ENCODE measurements around the gene OR13F1.

The OR13F1 gene

DNA sequence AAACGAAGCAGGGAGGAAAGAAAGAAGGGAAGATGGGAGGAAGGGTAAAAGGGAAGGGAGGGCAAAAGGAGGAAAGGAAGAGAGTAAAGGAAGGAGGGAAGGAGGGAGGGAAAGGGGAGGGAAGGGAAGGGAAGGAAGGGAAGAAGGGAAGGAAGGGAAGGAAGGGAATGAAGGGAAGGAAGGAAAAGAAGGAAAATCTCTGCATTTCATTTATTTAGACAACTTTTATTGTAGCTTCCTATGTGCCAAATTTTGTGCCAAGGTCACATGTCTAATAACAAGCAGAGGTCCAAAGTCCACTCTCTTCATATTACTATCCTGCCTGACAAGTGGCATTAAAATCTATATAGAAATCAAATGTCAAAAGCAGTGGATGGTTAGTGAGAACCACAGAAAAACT lies 35.2 kb downstream of the OR13F1 start:
- no peak for TF ChIP-seq FOXM1 (IDR thresholded peaks at IDR 0.05; ENCODE audit: borderline replicate concordance)
- no peak for TF ChIP-seq FOXA1 (IDR thresholded peaks at IDR 0.05)
- no peak for TF ChIP-seq NFRKB (IDR thresholded peaks at IDR 0.05)
- TF ChIP-seq FOXK2 (IDR thresholded peaks at IDR 0.05) = no peak
- TF ChIP-seq, protein P1, sequence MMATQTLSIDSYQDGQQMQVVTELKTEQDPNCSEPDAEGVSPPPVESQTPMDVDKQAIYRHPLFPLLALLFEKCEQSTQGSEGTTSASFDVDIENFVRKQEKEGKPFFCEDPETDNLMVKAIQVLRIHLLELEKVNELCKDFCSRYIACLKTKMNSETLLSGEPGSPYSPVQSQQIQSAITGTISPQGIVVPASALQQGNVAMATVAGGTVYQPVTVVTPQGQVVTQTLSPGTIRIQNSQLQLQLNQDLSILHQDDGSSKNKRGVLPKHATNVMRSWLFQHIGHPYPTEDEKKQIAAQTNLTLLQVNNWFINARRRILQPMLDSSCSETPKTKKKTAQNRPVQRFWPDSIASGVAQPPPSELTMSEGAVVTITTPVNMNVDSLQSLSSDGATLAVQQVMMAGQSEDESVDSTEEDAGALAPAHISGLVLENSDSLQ (IDR thresholded peaks at IDR 0.05) = no peak
- TF ChIP-seq LEF1 (IDR thresholded peaks at IDR 0.05; ENCODE audit: borderline replicate concordance) = no peak
- no peak for TF ChIP-seq TARDBP (IDR thresholded peaks at IDR 0.05)
- TF ChIP-seq ARNT (IDR thresholded peaks at IDR 0.05) = no peak
- POLR2A ChIA-PET = no interaction called here
- no peak for DNase-seq (ENCODE audit: extremely low spot score)
- CTCF ChIA-PET = no interaction called here

DNA sequence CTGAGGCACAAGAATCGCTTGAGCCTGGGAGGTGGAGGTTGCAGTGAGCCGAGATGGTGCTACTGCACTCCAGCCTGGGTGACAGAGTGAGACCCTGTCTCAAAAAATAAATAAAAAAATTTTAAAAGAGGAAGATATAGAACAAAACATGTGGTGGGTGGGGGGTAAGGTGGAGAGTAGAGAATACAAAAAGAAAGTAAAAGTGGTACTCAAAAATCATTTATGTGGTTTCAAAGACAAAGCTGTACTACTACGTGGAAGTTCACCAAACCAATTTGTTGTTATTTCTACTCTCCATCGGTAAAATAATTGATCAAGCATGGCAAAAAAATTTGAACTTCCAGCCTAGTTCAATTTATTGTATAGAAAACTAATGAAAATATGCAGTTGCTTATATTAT lies 40.6 kb downstream of the OR13F1 start:
- no peak for DNase-seq (ENCODE audit: extremely low spot score)
- CTCF ChIA-PET = no interaction called here
- POLR2A ChIA-PET = no interaction called here
- TF ChIP-seq LEF1 (IDR thresholded peaks at IDR 0.05; ENCODE audit: borderline replicate concordance) (no peak), TARDBP (IDR thresholded peaks at IDR 0.05) (no peak), CTBP1 (IDR thresholded peaks at IDR 0.05; ENCODE audit: borderline replicate concordance) (no peak), L3MBTL2 (conservative IDR thresholded peaks at IDR 0.05) (no peak), ARNT (IDR thresholded peaks at IDR 0.05) (no peak), SP1 (IDR thresholded peaks at IDR 0.05) (no peak)

DNA sequence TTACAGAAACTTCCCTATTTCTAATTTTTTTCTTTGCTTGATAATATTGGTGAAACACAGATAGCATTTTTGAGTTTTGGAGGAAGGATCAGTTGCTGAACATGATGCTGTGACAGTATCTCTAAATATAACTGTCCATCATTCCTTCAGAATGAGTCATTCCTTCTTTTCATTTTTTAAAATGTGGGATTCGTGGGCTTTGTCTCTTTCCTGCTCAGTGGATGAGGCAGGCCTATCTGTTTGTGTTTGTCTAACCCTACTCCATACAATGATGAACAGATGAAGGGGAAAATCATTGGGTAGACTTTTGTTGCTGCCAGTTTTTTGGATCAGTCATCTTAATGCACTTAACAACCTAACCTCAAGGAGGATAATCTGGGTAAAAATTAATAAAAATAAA lies 49.2 kb downstream of the OR13F1 start:
- ChIA-PET POLR2A (no interaction called here), CTCF (no interaction called here)
- DNase-seq (ENCODE audit: extremely low spot score) = no peak
- TF ChIP-seq CTBP1 (IDR thresholded peaks at IDR 0.05; ENCODE audit: borderline replicate concordance) (no peak), LEF1 (IDR thresholded peaks at IDR 0.05; ENCODE audit: borderline replicate concordance) (no peak)
